Measurements from ENCODE around the gene LAMC3. TPM values are rescaled to one million over a fixed set of nuclear protein-coding genes. Genes with fewer than 3 reads are reported as not detected.

LAMC3 gene
- total RNA-seq, 3 donors from 2014 or later, result 2.1 to 8.5 (median 7.8) TPM

DNA sequence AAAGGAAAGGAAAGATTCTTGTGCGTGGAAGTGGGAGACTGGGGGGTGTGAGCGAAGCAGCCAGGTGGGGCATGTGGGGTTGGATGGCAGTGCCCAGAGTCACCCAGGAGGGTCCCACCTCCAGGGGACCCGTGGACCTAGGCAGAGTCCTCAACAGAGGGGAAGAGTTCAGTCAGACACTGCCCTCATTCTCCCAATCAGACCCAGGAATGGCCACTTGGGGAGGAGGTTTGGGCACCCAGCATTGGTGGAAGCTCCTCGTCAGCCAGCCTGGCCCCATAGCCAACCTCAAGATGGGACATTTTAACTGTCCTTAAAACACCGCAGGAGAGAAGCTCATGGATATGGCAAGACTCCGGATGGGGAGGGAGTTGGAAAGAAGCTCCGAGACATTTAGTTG, 21.9 kb upstream of the LAMC3 start:
- Histone ChIP-seq H3K4me1 (no peaks in the 10 kb centered on the region), H3K27me3 (no peaks in the 10 kb centered on the region), H3K4me3 (no peak overlapping the region), H3K27ac (no peak overlapping the region), H3K9me3 (no peaks in the 10 kb centered on the region), H3K36me3 (no peaks in the 10 kb centered on the region)
- TF ChIP-seq POLR2AphosphoS5 (IDR thresholded peaks at IDR 0.05) (no peak), POLR2A (IDR thresholded peaks at IDR 0.05) (no peak), CTCF (IDR thresholded peaks at IDR 0.05) (no peak)
- intact Hi-C loops (cut with DNase I; ENCODE audit: low total_unique reads), result no loop called here
- no peak for DNase-seq (ENCODE audit: low spot score in 2 of 2)

DNA sequence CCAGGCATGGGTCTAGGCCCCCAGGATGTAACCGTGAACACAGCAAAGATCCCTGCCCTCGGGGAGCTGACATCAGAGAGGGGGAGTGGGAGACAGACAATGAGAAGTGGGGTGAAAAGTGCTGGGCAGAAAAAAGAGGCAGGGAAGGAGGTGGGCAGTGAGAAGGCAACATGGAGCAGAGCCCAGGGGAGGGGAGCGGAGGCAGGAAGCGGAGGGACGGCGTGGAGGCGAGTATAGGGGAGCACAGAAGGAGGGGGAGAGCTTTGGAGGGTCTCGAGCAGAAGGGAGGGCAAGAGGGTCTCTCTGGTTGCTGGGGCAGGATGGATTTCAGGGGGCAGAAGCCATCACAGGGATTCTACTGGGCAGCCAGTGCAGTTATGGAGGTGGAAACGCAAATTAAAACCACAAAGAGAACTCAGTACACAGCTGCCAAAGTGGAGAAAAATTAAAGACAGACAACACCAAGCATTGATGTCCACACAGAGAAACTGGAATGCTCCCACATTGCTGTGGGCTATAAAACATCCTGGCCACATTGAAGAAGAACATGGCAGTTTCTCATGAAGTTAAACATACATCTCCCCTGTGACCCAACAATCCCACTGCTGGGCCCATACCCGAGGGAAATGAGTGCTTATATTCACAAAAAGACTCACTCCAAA, 21.1 kb upstream of the LAMC3 start:
- Histone ChIP-seq H3K4me3 (no peak overlapping the region), H3K4me1 (no peaks in the 10 kb centered on the region), H3K36me3 (no peaks in the 10 kb centered on the region), H3K27ac (no peak overlapping the region), H3K9me3 (no peaks in the 10 kb centered on the region), H3K27me3 (no peaks in the 10 kb centered on the region)
- intact Hi-C loops (cut with DNase I; ENCODE audit: low total_unique reads), result no loop called here
- no peak for TF ChIP-seq POLR2A (IDR thresholded peaks at IDR 0.05)
- no peak for TF ChIP-seq POLR2AphosphoS5 (IDR thresholded peaks at IDR 0.05)
- no peak for TF ChIP-seq CTCF (IDR thresholded peaks at IDR 0.05)
- no peak for DNase-seq (ENCODE audit: low spot score in 2 of 2)

DNA sequence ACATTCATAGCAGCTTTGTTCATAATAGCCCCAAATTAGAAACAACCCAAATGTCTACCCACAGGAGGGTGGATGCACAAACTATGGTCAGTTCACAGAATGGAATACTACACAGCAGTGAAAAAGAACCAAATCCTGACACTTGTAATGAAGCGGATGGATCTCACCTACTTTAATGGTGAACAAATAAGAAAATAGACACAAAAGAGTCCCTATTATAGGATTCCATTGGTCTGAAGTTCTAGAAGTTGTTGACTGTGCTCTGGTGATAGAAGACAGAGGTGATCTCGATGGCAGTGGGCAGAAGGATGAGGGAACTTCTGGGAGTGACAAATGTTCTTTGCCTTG, 20.6 kb upstream of the LAMC3 start:
- H3K36me3 ChIP-seq, result no peaks in the 10 kb centered on the region
- DNase-seq (ENCODE audit: low spot score in 2 of 2), result no peak
- H3K27ac ChIP-seq, result no peak overlapping the region
- H3K4me3 ChIP-seq, result no peak overlapping the region
- intact Hi-C loops (cut with DNase I; ENCODE audit: low total_unique reads), result no loop called here
- H3K4me1 ChIP-seq, result no peaks in the 10 kb centered on the region
- TF ChIP-seq POLR2A (IDR thresholded peaks at IDR 0.05) (no peak), POLR2AphosphoS5 (IDR thresholded peaks at IDR 0.05) (no peak), CTCF (IDR thresholded peaks at IDR 0.05) (no peak)
- no peaks in the 10 kb centered on the region for H3K27me3 ChIP-seq
- no peaks in the 10 kb centered on the region for H3K9me3 ChIP-seq

DNA sequence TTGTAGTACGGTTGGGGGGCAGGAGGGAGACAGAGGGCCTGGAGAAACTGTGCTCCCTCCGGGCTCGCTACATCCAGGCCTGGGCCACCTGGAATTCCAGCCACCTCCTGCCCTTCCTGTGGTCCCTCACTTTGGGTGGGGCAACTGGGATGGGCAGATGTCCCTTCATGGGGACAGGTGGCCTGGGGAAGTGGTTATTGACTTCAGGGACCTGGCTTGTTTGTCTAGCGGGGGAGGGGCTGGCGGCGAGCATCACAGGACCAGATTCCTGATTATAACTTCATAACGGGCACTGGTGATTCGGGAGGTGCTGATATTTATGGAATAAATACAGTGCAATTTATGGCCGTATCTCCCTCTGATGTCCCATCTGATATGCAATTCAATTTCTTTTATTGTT, 20.1 kb upstream of the LAMC3 start:
- Histone ChIP-seq H3K36me3 (no peaks in the 10 kb centered on the region), H3K4me1 (no peaks in the 10 kb centered on the region), H3K27me3 (no peaks in the 10 kb centered on the region), H3K4me3 (no peak overlapping the region), H3K9me3 (no peaks in the 10 kb centered on the region), H3K27ac (no peak overlapping the region)
- DNase-seq (ENCODE audit: low spot score in 2 of 2), result no peak
- TF ChIP-seq POLR2A (IDR thresholded peaks at IDR 0.05) (no peak), POLR2AphosphoS5 (IDR thresholded peaks at IDR 0.05) (no peak), CTCF (IDR thresholded peaks at IDR 0.05) (no peak)
- intact Hi-C loops (cut with DNase I; ENCODE audit: low total_unique reads), result no loop called here

DNA sequence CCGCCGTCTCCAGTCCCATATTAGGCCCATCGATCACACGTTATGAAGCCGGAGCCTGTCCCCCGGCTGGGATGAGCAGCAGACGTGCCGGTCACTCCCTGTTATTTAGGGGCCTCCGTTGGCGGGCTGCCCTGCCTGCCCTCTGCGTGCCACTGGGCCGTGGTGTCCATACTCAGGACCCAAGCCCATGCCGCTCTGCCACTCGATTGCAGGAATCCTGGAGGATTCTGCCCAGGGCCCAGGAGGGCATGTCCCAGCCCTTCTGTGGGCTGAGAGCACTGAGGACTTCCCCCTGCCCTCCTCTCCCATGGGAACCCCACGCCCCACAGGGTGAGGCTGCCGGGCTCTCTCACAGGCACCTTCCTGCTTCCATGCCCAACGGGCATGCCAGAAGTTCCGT, 19.6 kb upstream of the LAMC3 start:
- TF ChIP-seq POLR2A (IDR thresholded peaks at IDR 0.05) (no peak), CTCF (IDR thresholded peaks at IDR 0.05) (no peak), POLR2AphosphoS5 (IDR thresholded peaks at IDR 0.05) (no peak)
- H3K27ac ChIP-seq, result no peak overlapping the region
- DNase-seq (ENCODE audit: low spot score in 2 of 2), result no peak
- no peaks in the 10 kb centered on the region for H3K9me3 ChIP-seq
- H3K4me1 ChIP-seq, result no peaks in the 10 kb centered on the region
- no peak overlapping the region for H3K4me3 ChIP-seq
- no peaks in the 10 kb centered on the region for H3K27me3 ChIP-seq
- no peaks in the 10 kb centered on the region for H3K36me3 ChIP-seq
- intact Hi-C loops (cut with DNase I; ENCODE audit: low total_unique reads), result no loop called here

All from breast epithelium (tissue), 4 donors.